Smooth muscle cell (in vitro differentiated cells): ENCODE results near the gene OR4D9. TPM values are rescaled to one million over a fixed set of nuclear protein-coding genes. Genes with fewer than 3 reads are reported as not detected.
A peak's percentile ranks its signal among the peaks of the same experiment; 100 is the strongest.

Experiments
- DNase-seq: peaks from one replicate; lab custom pipeline; 2025; ENCODE audit not compliant: unreplicated experiment; lab: John Stamatoyannopoulos, UW
- H2AFZ ChIP-seq: fragments of 200-600 bp; sonication (generic); 2 replicates; pipeline ENCODE4 v1.6.0; 2016; ENCODE audit warnings: antibody characterized with exemption, low read depth, mild to moderate bottlenecking
- H3F3A ChIP-seq: fragments of 200-600 bp; sonication (generic); 2 replicates; pipeline ENCODE4 v1.6.0; 2017; ENCODE audit warnings: antibody characterized with exemption, low read depth
- H3K27ac ChIP-seq: fragments of 200-600 bp; sonication (generic); 2 replicates; pipeline ENCODE4 v1.5.1; 2016; ENCODE audit warnings: low read depth, mild to moderate bottlenecking
- H3K27me3 ChIP-seq: fragments of 200-600 bp; sonication (generic); 2 replicates; pipeline ENCODE4 v1.6.1; 2016; ENCODE audit warnings: low read depth, mild to moderate bottlenecking
- H3K36me3 ChIP-seq: fragments of 200-600 bp; sonication (generic); 2 replicates; pipeline ENCODE4 v1.5.1; 2016; ENCODE audit warnings: low read depth
- H3K4me1 ChIP-seq: fragments of 200-600 bp; sonication (generic); 2 replicates; pipeline ENCODE4 v1.5.1; 2016; ENCODE audit warnings: low read depth
- H3K4me2 ChIP-seq: fragments of 200-600 bp; sonication (generic); 2 replicates; pipeline ENCODE4 v1.6.0; 2016; ENCODE audit warnings: mild to moderate bottlenecking
- H3K4me3 ChIP-seq: fragments of 200-600 bp; sonication (generic); 2 replicates; pipeline ENCODE4 v1.5.1; 2016; ENCODE audit warnings: mild to moderate bottlenecking
- H3K79me2 ChIP-seq: fragments of 200-600 bp; sonication (generic); 2 replicates; pipeline ENCODE4 v1.6.0; 2016; ENCODE audit warnings: low read depth, mild to moderate bottlenecking
- H3K9ac ChIP-seq: fragments of 200-600 bp; sonication (generic); 2 replicates; pipeline ENCODE4 v1.6.0; 2016; ENCODE audit warnings: low read depth
- H3K9me3 ChIP-seq: fragments of 200-600 bp; sonication (generic); replicated peaks from 2 replicates; pipeline ENCODE4 v1.5.1; 2016; ENCODE audit warnings: low read depth
- H4K20me1 ChIP-seq: fragments of 200-600 bp; sonication (generic); 2 replicates; pipeline ENCODE4 v1.6.0; 2016; ENCODE audit warnings: low read depth
- WGBS: methylation state at CpG from one replicate; pipeline ENCODE4 v1.1.7; 2016; ENCODE audit warnings: low lambda C conversion rate; 5-methylcytosine and 5-hydroxymethylcytosine counted together
- polyA plus RNA-seq: library from polyadenylated mRNA; unstranded; fragments of >200 nt; fragmentation: Nextera tagmentation; extraction: Ambion mirVana; gene quantifications from 2 replicates; pipeline ENCODE4 v1.2.1, GENCODE V29; 2016
- total RNA-seq: library from RNA; depleted of rRNA; stranded (reverse); fragments of >200 nt; gene quantifications from 2 replicates; pipeline ENCODE4 v1.2.3, GENCODE V29; 2014
- TF ChIP-seq, protein P1 (sequence below): fragments of 200-600 bp; sonication (generic); IDR thresholded peaks from 2 replicates; pipeline ENCODE4 v1.5.1; 2017; ENCODE audit warnings: borderline replicate concordance, mild to moderate bottlenecking, antibody characterized with exemption; ENCODE audit not compliant: insufficient read depth, poor library complexity, severe bottlenecking

OR4D9 gene
- total and polyA plus RNA-seq, 2 experiments from 2014 or later, result not detected

DNA sequence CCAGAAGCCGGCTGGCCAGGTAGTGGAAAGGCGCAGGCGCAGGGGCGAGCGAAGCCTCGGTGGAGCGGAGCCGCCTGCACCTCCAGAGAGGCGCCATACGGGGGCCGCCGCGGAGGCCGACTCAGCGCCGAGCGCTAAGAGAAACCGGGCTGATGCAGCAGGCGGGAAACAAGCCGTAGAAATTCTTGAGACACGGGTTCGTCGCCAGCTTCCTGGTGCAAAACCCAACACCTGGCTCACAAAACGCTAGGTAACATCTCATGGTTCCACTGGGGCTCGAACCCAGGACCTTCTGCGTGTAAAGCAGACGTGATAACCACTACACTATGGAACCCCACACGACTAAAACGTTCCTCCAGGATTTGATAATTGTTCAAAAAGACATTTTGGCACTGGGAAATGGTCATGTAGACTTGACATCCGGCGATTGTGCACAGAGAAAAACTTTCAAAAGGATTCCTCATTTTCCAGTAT lies 39.1 kb downstream of the OR4D9 start:
- no peaks in the 10 kb centered on the region for H3K9me3 ChIP-seq

DNA sequence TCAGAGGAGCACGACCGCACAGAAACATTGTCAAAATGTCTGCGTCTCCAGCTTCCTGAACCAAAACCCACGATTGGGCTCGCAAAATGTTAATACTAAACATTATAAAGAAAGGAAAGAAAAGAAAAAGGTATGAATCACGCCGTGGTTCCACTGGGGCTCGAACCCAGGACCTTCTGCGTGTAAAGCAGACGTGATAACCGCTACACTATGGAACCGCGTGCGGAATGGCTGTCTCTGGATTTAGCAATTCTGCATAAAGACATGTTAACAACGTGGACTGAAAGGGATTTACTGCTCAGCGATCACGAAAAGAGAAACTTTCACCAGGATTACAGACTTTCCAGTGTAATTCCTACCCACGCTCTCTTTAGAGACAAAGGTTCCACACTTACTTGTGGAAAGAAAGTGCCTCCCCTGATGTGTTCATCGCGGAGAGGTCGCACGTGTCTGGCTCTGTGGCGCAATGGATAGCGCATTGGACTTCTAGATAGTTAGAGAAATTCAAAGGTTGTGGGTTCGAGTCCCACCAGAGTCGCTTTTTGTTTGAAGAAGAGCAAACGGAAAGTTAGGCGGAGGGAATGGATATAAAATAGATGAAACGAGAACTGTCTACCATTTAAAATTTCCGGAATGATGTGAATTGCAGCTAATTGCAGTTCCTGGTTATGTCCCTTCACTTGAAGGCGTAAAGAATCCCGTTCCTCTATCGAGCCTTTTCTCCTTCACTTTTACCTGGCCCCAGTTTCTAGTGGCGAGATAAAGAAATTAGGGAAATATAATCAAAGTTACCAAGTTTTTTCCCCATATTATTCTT lies 39.7 kb downstream of the OR4D9 start:
- peak; percentile 72 for DNase-seq
- no peaks in the 10 kb centered on the region for H3K79me2 ChIP-seq
- peak overlapping the region; percentile 68 for H3K4me3 ChIP-seq
- H3F3A ChIP-seq, result peaks cover 20% of the 10 kb centered on the region
- no peaks in the 10 kb centered on the region for H4K20me1 ChIP-seq
- WGBS, result 2% methylated on average over 34 of the region's 34 CpGs
- no peaks in the 10 kb centered on the region for H3K9me3 ChIP-seq
- H3K4me1 ChIP-seq, result peaks cover 23% of the 10 kb centered on the region
- peak overlapping the region; percentile 86 for H3K4me2 ChIP-seq
- H2AFZ ChIP-seq, result peak overlapping the region; percentile 96
- peak overlapping the region; percentile 53 for H3K9ac ChIP-seq
- no peaks in the 10 kb centered on the region for H3K36me3 ChIP-seq
- no peaks in the 10 kb centered on the region for H3K27me3 ChIP-seq
- TF ChIP-seq, protein P1, sequence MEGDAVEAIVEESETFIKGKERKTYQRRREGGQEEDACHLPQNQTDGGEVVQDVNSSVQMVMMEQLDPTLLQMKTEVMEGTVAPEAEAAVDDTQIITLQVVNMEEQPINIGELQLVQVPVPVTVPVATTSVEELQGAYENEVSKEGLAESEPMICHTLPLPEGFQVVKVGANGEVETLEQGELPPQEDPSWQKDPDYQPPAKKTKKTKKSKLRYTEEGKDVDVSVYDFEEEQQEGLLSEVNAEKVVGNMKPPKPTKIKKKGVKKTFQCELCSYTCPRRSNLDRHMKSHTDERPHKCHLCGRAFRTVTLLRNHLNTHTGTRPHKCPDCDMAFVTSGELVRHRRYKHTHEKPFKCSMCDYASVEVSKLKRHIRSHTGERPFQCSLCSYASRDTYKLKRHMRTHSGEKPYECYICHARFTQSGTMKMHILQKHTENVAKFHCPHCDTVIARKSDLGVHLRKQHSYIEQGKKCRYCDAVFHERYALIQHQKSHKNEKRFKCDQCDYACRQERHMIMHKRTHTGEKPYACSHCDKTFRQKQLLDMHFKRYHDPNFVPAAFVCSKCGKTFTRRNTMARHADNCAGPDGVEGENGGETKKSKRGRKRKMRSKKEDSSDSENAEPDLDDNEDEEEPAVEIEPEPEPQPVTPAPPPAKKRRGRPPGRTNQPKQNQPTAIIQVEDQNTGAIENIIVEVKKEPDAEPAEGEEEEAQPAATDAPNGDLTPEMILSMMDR, result no peak
- peak overlapping the region; percentile 69 for H3K27ac ChIP-seq

More for the DNA sequence above, 39.1 kb downstream of the OR4D9 start:
- no peaks in the 10 kb centered on the region for H3K27me3 ChIP-seq
- peak overlapping the region; percentile 68 for H3K4me3 ChIP-seq
- H3K27ac ChIP-seq, result peak overlapping the region; percentile 69
- TF ChIP-seq, protein P1, result peak; percentile 21
- H3K4me2 ChIP-seq, result peak overlapping the region; percentile 86
- peak; percentile 72 for DNase-seq
- no peak overlapping the region for H2AFZ ChIP-seq
- under 1% methylated on average over 31 of the region's 31 CpGs for WGBS
- no peaks in the 10 kb centered on the region for H3K36me3 ChIP-seq
- H3K9ac ChIP-seq, result peak overlapping the region; percentile 24
- peaks cover 23% of the 10 kb centered on the region for H3K4me1 ChIP-seq
- H4K20me1 ChIP-seq, result no peaks in the 10 kb centered on the region
- no peaks in the 10 kb centered on the region for H3K79me2 ChIP-seq
- peaks cover 15% of the 10 kb centered on the region for H3F3A ChIP-seq

DNA sequence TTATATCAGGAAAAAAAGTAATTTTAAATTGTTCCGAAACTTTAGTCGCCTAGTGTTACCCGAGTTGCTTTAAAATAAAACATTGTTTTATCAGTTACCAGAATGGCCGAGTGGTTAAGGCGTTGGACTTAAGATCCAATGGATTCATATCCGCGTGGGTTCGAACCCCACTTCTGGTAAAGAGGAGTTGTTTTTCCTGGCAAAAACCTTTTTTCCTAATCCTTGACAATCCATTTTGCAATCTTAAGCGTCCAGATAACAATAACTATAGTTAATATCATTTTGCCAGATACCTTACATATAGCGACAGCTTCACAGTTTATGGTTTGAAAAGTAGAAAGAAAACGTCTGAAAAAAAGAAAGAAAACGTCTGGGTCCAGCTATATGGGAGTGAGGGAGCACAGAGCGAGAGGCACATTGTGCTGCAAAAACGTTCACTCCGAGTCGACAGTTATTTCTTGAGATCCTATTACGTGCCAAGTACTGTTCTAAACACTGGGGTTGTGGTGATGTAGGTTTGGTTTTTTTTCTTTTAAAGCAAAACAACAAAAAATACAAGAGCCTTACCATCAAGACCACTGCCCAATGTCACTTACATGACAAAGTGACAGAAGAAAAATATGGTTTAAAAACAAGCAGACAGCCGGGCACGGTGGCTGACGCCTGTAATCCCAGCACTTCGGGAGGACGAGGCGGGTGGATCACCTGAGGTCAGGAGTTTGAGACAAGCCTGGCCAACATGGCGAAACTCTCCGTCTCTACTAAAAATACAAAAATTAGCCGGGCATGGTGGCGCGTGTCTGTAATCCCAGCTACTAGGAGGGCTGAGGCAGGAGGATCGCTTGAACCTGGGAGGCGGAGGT lies 40.6 kb downstream of the OR4D9 start:
- peak overlapping the region; percentile 96 for H2AFZ ChIP-seq
- 4% methylated on average over 30 of the region's 30 CpGs for WGBS
- H3K36me3 ChIP-seq, result no peaks in the 10 kb centered on the region

More for the DNA sequence above, 40.6 kb downstream of the OR4D9 start:
- no peak for DNase-seq
- TF ChIP-seq, protein P1, result no peak
- no peaks in the 10 kb centered on the region for H3K79me2 ChIP-seq
- H3F3A ChIP-seq, result peaks cover 25% of the 10 kb centered on the region
- peak overlapping the region; percentile 68 for H3K4me3 ChIP-seq
- no peaks in the 10 kb centered on the region for H4K20me1 ChIP-seq
- H3K27ac ChIP-seq, result peak overlapping the region; percentile 69
- H3K9me3 ChIP-seq, result no peaks in the 10 kb centered on the region
- peaks cover 23% of the 10 kb centered on the region for H3K4me1 ChIP-seq
- no peaks in the 10 kb centered on the region for H3K27me3 ChIP-seq
- H3K4me2 ChIP-seq, result peak overlapping the region; percentile 86
- H3K9ac ChIP-seq, result peak overlapping the region; percentile 60
